ENCODE results near the gene ENTPD5. TPM values are rescaled to one million over a fixed set of nuclear protein-coding genes. Genes with fewer than 3 reads are reported as not detected.
A peak's percentile ranks its signal among the peaks of the same experiment; 100 is the strongest.

ENTPD5 gene
- 10 to 100 TPM in 1 of 4 donors, 1 to 10 TPM in 3; 5.2 to 11.5 (median 9.1) TPM for total RNA-seq
- 1 to 10 TPM; 4.6 to 9.1 (median 5.0) TPM for polyA plus RNA-seq
- long read RNA-seq, donor 1 = 0 reads
- long read RNA-seq, donor 2, full-length matches to known transcripts = 3 of 17 reads
- long read RNA-seq, donor 2, partial matches to known transcripts = 1 of 17 reads
- long read RNA-seq, donor 2, other reads (novel, unspliced or antisense) = 13 of 17 reads

DNA sequence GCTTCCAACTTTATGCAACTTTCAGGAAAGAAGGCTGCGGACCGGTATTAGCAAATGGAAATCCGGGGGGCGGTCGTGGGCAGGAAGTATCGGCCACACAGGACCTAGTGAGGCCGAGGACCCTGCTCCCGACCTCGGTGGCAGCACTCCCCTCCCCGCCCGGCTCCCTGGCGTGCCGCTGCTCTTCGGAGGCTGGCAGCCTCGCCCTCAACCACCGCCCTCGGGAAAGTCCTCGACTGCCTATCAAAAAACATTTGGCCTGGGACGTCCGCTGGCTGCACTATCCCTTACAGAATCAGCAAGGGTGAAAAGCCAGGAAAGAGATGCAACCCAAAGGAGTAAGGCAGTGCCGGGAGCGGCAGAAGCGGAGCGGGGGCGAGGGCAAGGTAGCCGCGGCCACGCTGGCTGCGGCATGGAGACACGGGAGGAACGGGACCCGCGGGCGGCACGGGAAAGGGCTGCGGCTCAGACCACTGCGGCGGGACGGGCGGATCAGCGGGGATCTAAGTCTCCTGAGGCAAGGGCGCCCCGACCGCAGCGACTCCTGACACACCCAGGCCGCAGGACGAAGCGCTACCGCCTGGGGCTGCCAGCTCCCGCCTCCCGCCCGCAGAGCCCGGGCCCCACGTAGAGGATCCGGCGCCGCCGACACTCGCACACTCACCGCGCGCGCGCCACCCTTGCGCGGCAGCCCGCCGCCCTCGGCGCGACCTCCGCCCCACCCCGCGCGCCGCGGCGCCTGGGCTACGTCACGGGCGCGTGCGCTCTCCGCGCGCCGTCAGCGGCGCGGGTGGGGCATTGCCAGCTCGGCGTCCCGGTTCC is at the start of gene ENTPD5, which contains the start of gene BBOF1:
Gene ENTPD5, minus strand, starts transcription at position 703 of the 822 bp plus-strand sequence. CDS start 31,186 bp downstream, outside the sequence.
Gene BBOF1, plus strand, starts transcription at position 764 of the 822 bp plus-strand sequence. CDS start 130 bp downstream, outside the sequence.
- no peaks in the 10 kb centered on the region for H3K9me3 ChIP-seq
- peaks cover 3% of the 10 kb centered on the region for H3K4me1 ChIP-seq
- WGBS, 3 donors = 0 to 1% (median 0%) methylated on average over 76 to 93 of the region's 93 CpGs
- no peaks in the 10 kb centered on the region for H3K27me3 ChIP-seq (ENCODE audit: insufficient read depth in 3 of 3, low read length in 2 of 3)
- peak within 1 kb of the TSS; percentile 97 for H3K4me3 ChIP-seq
- H3K27ac ChIP-seq = peak within 1 kb of the TSS; percentile 99
- peaks cover 0 to 17% of the 10 kb centered on the region in 2 donors for H3K36me3 ChIP-seq (ENCODE audit: insufficient read depth in 1 of 2, low read depth in 1 of 2)
- peak; percentile 97 to 99 (median 98) for ATAC-seq
- intact Hi-C loops (cut with DNase I) = loop anchor here in 1 of 2 donors (2.0 kb wide), 1 partner anchor 68 kb away; the partner anchor contains the start of genes COQ6 and FAM161B
- TF ChIP-seq, protein P1, sequence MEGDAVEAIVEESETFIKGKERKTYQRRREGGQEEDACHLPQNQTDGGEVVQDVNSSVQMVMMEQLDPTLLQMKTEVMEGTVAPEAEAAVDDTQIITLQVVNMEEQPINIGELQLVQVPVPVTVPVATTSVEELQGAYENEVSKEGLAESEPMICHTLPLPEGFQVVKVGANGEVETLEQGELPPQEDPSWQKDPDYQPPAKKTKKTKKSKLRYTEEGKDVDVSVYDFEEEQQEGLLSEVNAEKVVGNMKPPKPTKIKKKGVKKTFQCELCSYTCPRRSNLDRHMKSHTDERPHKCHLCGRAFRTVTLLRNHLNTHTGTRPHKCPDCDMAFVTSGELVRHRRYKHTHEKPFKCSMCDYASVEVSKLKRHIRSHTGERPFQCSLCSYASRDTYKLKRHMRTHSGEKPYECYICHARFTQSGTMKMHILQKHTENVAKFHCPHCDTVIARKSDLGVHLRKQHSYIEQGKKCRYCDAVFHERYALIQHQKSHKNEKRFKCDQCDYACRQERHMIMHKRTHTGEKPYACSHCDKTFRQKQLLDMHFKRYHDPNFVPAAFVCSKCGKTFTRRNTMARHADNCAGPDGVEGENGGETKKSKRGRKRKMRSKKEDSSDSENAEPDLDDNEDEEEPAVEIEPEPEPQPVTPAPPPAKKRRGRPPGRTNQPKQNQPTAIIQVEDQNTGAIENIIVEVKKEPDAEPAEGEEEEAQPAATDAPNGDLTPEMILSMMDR (IDR thresholded peaks at IDR 0.05) = no peak
- DNase-seq = peak; percentile 88 to 93

DNA sequence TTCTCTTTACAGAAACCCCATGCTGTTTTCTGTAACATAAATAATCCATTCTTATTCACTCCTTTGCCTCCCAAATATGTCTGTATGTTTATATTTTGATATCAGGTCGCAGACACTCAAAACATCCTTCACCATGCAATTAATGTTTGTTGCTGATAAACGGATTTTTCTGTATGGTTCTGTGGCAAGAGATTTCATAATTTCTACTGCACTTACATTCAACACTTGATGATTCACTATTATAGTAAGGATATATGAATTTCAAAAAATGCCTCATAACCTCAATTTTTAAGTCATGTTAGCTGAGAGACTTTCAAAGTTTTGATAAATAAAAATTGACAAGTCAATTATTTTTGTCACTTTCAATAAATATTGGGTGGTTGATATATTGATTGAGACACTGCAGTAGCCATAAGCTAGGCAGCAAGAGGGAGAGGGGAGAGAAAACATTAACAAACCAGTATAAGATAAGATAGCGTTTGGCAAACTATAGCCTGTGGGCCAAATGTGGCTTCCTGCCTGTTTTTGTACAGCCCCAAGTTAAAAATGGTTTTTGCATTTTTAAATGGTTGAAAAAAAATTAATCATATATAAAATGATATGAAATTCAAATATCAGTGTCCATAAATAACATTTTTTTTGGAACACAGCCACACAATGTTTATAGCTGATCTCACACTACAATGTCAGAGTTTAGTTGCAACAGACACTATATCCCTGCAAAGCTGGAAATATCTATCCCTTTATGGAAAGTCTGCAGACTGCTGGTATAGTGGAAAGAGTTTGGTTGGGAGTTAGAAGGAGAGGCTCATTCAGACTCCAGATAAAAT is 46.9 kb upstream of the ENTPD5 start:
- ATAC-seq (no peak), DNase-seq (no peak)
- H3K36me3 ChIP-seq (ENCODE audit: insufficient read depth in 1 of 2, low read depth in 1 of 2) = peaks cover 9 to 97% of the 10 kb centered on the region in 2 donors
- no peaks in the 10 kb centered on the region for H3K9me3 ChIP-seq
- TF ChIP-seq, protein P1 (IDR thresholded peaks at IDR 0.05) = no peak
- no peaks in the 10 kb centered on the region for H3K27me3 ChIP-seq (ENCODE audit: insufficient read depth in 3 of 3, low read length in 2 of 3)
- WGBS, 3 donors = 89 to 97% (median 92%) methylated on average over 3 of the region's 3 CpGs
- intact Hi-C loops (cut with DNase I) = no loop called here
- H3K4me3 ChIP-seq = no peak overlapping the region
- no peak overlapping the region for H3K27ac ChIP-seq
- no peaks in the 10 kb centered on the region for H3K4me1 ChIP-seq

GRCh38 chr14:74064883-74065282 is 45.8 kb upstream of the ENTPD5 start:
- H3K36me3 ChIP-seq (ENCODE audit: insufficient read depth in 1 of 2, low read depth in 1 of 2) = peaks cover 8 to 98% of the 10 kb centered on the region in 2 donors
- ATAC-seq (no peak), DNase-seq (no peak)

DNA sequence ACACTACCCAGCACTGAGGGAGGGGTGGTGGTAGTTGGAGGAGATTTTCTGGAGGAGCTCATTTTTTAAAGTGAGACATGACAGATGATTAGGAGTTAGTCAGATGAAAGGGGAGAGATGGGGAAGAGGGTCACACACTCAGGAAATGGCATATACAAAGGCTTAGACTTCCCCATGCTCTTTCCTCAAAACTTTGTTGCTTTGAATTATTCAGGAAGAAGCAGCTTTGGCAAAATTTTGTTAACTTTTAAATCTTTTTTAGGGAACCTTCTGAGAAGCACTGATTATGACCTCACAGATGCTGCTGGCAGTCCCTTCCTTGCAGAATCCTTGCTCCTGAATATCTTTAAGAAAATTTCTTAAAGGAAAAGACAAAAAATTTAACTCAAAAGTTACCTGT is 45.3 kb upstream of the ENTPD5 start:
- H3K4me3 ChIP-seq = no peak overlapping the region
- H3K36me3 ChIP-seq (ENCODE audit: insufficient read depth in 1 of 2, low read depth in 1 of 2) = peaks cover 8 to 99% of the 10 kb centered on the region in 2 donors
- DNase-seq = no peak
- TF ChIP-seq, protein P1 (IDR thresholded peaks at IDR 0.05) = no peak
- no peaks in the 10 kb centered on the region for H3K4me1 ChIP-seq
- intact Hi-C loops (cut with DNase I) = no loop called here
- no peak overlapping the region for H3K27ac ChIP-seq
- H3K27me3 ChIP-seq (ENCODE audit: insufficient read depth in 3 of 3, low read length in 2 of 3) = no peaks in the 10 kb centered on the region
- no peaks in the 10 kb centered on the region for H3K9me3 ChIP-seq
- no peak for ATAC-seq

More at GRCh38 chr14:74064883-74065282, 45.8 kb upstream of the ENTPD5 start:
- H3K4me3 ChIP-seq = no peak overlapping the region
- H3K4me1 ChIP-seq = no peaks in the 10 kb centered on the region
- intact Hi-C loops (cut with DNase I) = no loop called here
- WGBS, 3 donors = 89 to 94% (median 94%) methylated on average over 3 of the region's 3 CpGs
- TF ChIP-seq, protein P1 (IDR thresholded peaks at IDR 0.05) = no peak
- H3K27ac ChIP-seq = no peak overlapping the region
- H3K27me3 ChIP-seq (ENCODE audit: insufficient read depth in 3 of 3, low read length in 2 of 3) = no peaks in the 10 kb centered on the region
- no peaks in the 10 kb centered on the region for H3K9me3 ChIP-seq

All from psoas muscle (tissue), 8 donors.